Calu3 (cell line): ENCODE measurements around the gene DCAF4. TPM values are rescaled to one million over a fixed set of nuclear protein-coding genes. Genes with fewer than 3 reads are reported as not detected.

Experiments
- BruUV-seq: library from RNA; stranded (reverse); fragments of 400-500 nt; replicated peaks from 2 replicates; lab custom pipeline; 2021; lab: Mats Ljungman, UMichigan
- CTCF ChIA-PET: fragments of 300-600 bp; sonication (Branson Sonifier 250); formaldehyde crosslinking; loops from one replicate; lab custom pipeline; 2022; ENCODE audit warnings: antibody characterized with exemption; lab: Charles Lee
- DNase-seq: peaks from one replicate; pipeline ENCODE4 v3.0.0; 2022
- H3K27ac Mint-ChIP-seq: one replicate; pipeline ENCODE4 v1.8.0; 2022; ENCODE audit warnings: mixed read lengths; ENCODE audit not compliant: unreplicated experiment
- H3K27me3 Mint-ChIP-seq: one replicate; pipeline ENCODE4 v1.8.0; 2022; ENCODE audit warnings: mixed read lengths; ENCODE audit not compliant: unreplicated experiment
- H3K36me3 Mint-ChIP-seq: one replicate; pipeline ENCODE4 v1.8.0; 2022; ENCODE audit warnings: mild to moderate bottlenecking, moderate library complexity, mixed read lengths; ENCODE audit not compliant: insufficient read depth, unreplicated experiment
- H3K4me1 Mint-ChIP-seq: one replicate; pipeline ENCODE4 v1.8.0; 2022; ENCODE audit warnings: mild to moderate bottlenecking, low read depth, mixed read lengths; ENCODE audit not compliant: unreplicated experiment
- H3K4me3 Mint-ChIP-seq: one replicate; pipeline ENCODE4 v1.8.0; 2022; ENCODE audit warnings: mild to moderate bottlenecking, low read depth, moderate library complexity, mixed read lengths; ENCODE audit not compliant: unreplicated experiment
- H3K9me3 Mint-ChIP-seq: one replicate; pipeline ENCODE4 v1.8.0; 2022; ENCODE audit warnings: low read depth, mixed read lengths; ENCODE audit not compliant: unreplicated experiment
- CTCF ChIP-seq: fragments of 200-600 bp; IDR thresholded peaks from one replicate; pipeline ENCODE4 v1.8.0; 2022; ENCODE audit warnings: antibody characterized with exemption; ENCODE audit not compliant: unreplicated experiment
- intact Hi-C: fragments of 100-400 bp; cut with micrococcal nuclease; formaldehyde crosslinking; loops from one replicate; pipeline ENCODE4 v1.10.0; 2022; ENCODE audit not compliant: unreplicated experiment
- total RNA-seq: library from RNA; stranded (reverse); gene quantifications from 2 replicates; pipeline ENCODE4 v1.2.3, GENCODE V29; 2022

Gene DCAF4
- total RNA-seq, 1 experiment from 2014 or later: 20.8 TPM

- BruUV-seq: no TSS peak
- no peak for TF ChIP-seq CTCF
- H3K4me1 Mint-ChIP-seq: peaks cover 32% of the 10 kb centered on the region
- H3K27me3 Mint-ChIP-seq: no peaks in the 10 kb centered on the region
- intact Hi-C loops: no loop called here
- CTCF ChIA-PET: interaction anchor here (1.2 kb wide), 1 partner anchor 392 kb away, joined by 5 read pairs; no protein-coding TSS in a partner anchor
- H3K9me3 Mint-ChIP-seq: no peaks in the 10 kb centered on the region
- DNase-seq: no peak
- H3K36me3 Mint-ChIP-seq: no peaks in the 10 kb centered on the region
- no peak overlapping the region for H3K27ac Mint-ChIP-seq
- no peak overlapping the region for H3K4me3 Mint-ChIP-seq
Measured at GRCh38 chr14:72906316-72906715, 19.9 kb upstream of the DCAF4 start.

- no peak for DNase-seq
- no peak overlapping the region for H3K4me3 Mint-ChIP-seq
- no TSS peak for BruUV-seq
- no peaks in the 10 kb centered on the region for H3K9me3 Mint-ChIP-seq
- no peaks in the 10 kb centered on the region for H3K36me3 Mint-ChIP-seq
- H3K4me1 Mint-ChIP-seq: peaks cover 32% of the 10 kb centered on the region
- no peak for TF ChIP-seq CTCF
- intact Hi-C loops: no loop called here
- CTCF ChIA-PET: interaction anchor here (1.2 kb wide), 2 partner anchors 16 to 393 kb away, joined by 5 to 6 read pairs; no protein-coding TSS in a partner anchor
- no peak overlapping the region for H3K27ac Mint-ChIP-seq
- H3K27me3 Mint-ChIP-seq: no peaks in the 10 kb centered on the region
Measured at GRCh38 chr14:72906879-72907278, 19.4 kb upstream of the DCAF4 start.

- Mint-ChIP-seq H3K4me3 (no peak overlapping the region), H3K36me3 (no peaks in the 10 kb centered on the region), H3K4me1 (peaks cover 32% of the 10 kb centered on the region), H3K27ac (no peak overlapping the region), H3K9me3 (no peaks in the 10 kb centered on the region), H3K27me3 (no peaks in the 10 kb centered on the region)
- BruUV-seq: no TSS peak
- TF ChIP-seq CTCF: no peak
- intact Hi-C loops: no loop called here
- CTCF ChIA-PET: interaction anchor here (0.6 to 1.2 kb wide), 2 partner anchors 17 to 19 kb away, joined by 3 to 6 read pairs; partner anchors contain the start of gene DCAF4
- DNase-seq: peak; percentile 17
Measured at GRCh38 chr14:72907886-72908285, 18.4 kb upstream of the DCAF4 start.

- Mint-ChIP-seq H3K4me3 (no peak overlapping the region), H3K36me3 (no peaks in the 10 kb centered on the region), H3K27ac (no peak overlapping the region), H3K9me3 (no peaks in the 10 kb centered on the region), H3K4me1 (peaks cover 31% of the 10 kb centered on the region), H3K27me3 (no peaks in the 10 kb centered on the region)
- DNase-seq: no peak
- TF ChIP-seq CTCF: no peak
- intact Hi-C loops: no loop called here
- BruUV-seq: no TSS peak
- CTCF ChIA-PET: interaction anchor here (0.6 to 0.7 kb wide), 2 partner anchors 371 to 793 kb away, joined by 3 to 5 read pairs; no protein-coding TSS in a partner anchor
Measured at GRCh38 chr14:72909163-72909562, 17.1 kb upstream of the DCAF4 start.
